Measurements from ENCODE around the gene SYT7.
"Not testable (repeated sequence)": the region's sequence is repeated elsewhere in the genome, so short reads cannot be mapped to it uniquely, and the experiment has no call there.

Gene SYT7, protein sequence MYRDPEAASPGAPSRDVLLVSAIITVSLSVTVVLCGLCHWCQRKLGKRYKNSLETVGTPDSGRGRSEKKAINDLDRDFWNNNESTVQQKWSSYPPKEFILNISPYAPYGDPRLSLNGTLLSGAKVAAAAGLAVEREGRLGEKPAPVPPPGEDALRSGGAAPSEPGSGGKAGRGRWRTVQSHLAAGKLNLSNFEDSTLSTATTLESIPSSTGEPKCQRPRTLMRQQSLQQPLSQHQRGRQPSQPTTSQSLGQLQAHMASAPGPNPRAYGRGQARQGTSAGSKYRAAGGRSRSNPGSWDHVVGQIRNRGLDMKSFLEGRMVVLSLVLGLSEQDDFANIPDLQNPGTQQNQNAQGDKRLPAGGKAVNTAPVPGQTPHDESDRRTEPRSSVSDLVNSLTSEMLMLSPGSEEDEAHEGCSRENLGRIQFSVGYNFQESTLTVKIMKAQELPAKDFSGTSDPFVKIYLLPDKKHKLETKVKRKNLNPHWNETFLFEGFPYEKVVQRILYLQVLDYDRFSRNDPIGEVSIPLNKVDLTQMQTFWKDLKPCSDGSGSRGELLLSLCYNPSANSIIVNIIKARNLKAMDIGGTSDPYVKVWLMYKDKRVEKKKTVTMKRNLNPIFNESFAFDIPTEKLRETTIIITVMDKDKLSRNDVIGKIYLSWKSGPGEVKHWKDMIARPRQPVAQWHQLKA

DNA sequence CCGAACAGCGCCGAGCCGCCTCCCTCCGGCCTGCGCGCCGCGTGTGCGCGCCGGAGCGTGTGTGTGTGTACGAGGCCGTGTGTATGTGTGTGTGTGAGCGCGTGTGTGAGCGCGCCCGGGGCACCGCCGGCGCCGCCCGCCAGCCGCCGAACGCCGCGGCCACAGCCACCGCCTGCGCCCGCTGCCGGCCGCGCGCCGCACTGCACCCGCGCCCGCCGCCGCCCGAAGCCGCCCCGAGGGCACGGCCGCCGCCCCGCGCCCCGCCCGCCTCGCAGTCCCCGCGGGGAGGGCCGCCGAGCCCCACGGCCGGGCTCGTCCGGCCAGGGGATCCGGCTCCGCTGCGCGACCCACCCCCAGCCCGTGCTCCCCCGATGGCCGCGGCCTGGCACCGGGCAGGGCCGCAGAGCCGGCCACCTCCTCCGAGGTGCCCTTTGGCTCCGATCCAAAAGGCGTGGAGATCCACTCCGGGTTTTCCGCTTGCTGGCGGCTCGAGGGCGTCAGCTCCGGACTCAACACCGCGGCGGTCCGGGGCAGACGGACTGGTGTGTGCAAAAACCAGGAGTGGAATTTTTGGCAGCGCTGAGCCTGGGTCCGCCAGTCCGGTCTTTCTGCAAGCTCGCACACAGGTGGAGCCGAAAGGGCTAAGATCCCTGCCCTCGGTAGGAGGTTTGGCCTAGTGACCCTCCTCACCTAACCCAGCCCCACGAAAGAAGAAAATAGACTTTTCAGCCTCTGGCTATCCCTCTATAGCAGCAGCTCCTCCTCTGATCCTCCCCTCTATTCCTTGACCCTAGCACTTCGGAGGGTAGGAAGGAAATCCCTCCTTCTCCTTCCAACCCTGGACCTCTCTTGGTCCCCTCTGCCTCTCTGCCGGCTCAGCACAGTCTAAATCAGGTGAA is at the start of gene SYT7:
Gene SYT7 (minus strand): TSS at position 47 of the 899 bp plus-strand sequence. CDS start 256 bp downstream, outside the sequence.
- FAIRE-seq: peak; percentile 37

DNA sequence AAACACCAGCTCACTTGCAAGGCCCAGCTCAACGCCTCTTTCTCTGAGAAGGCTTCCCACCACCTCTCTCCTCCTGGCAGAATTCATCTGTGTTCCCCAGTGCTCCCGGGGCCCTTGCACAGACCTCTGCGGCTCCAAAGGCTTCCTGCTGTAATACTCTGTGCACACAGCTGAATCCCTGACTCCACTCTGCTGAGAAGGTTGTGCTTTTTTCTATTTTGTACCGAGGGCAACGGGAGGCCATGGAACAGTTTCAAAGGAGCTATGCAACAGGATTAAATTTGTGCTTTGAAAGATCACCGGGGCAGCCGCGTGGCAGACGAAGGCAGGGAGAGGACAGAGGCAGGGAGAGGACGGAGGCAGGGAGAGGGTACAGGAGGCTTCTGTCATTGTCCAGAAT is 49.2 kb upstream of the SYT7 start:
- no peak for FAIRE-seq

DNA sequence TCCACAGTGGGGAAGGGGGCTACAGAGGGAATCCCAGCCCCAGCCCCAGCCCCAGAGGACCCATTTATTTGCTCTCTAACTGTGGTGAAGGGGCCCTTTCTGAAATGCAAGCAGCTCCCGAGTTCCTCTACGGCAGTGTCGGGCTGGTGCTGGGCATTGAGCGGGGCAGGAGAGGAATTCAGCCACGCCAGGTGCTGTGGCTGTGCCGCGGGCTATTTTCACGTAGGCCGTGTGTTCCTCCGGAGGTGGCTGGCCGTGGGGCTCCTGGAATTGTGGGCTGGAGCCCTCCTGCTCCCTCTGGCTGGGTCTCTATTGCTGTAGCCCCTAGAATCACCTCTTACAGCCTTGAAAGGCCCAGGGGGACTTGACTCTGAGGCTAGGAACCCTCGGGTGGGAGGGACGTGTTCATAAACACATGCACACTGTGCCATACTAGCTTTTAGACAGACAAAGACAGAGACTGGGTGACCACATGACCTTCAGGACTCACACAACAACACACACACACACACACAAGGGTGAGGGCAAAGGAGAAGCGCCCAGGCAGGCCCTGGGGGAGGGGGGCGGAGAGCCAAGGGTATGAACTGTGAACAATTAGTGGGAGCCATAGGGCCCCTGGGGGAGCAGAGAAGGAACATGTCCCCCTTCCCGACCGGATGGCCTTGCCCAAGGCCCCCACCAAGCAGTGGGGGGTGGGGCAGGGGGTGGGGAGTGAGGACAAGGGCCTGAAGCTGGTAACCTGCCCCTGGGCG is 48.4 kb upstream of the SYT7 start:
- no peak for FAIRE-seq

DNA sequence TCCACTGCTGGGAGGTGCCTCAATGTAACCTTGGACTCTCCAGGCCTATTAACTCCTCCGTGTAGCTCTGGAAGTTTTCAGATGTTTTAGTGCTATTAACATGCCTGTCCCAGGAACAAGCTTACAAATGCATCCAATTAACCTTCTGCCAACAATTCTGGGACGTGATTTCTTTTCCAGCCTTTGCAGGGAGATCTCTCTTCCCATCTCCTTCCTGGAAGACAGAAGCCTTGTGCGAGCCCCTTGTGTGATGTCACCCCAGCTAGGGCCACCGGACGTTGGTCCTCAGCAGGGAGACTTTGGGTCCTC is 47.7 kb upstream of the SYT7 start:
- FAIRE-seq: peak; percentile 64

DNA sequence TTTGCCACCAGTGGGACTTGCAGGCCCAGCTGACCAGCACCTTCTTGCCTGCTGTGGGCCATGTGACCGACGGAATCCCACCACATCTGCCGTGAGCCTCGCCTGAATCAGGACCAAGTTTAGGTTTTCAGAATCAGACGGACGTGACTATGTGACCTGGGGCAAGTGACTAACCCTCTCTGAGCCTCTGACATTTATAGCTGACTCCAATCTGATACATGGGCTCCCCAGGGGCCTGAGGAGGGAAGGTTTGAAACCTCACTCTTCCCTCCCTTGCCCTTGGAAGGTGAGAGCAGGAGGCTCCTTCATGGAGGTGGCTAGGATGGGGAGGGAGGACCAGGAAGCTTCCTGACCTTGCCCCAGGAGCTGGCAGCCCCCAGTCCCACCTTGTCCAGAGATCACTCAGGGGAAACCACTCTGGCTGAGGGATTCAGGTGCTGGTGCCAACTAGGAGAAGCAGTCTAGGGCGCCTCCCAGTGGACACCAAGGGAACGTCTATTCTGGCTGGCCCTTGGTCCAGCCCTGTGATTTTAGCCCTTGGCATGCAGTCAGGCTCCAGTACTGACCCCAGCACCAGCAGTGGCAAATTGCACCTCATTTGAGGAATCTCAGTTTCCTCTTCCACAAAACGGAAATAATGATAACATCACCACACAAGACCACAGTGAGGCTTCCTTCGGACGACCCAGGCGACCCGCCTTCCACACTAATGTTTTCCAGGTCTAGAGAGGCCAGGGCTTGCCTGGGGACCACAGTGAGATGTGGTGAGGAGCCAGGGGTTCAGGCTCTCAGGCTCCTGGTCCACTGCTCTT is 47.2 kb upstream of the SYT7 start:
- FAIRE-seq: no peak

DNA sequence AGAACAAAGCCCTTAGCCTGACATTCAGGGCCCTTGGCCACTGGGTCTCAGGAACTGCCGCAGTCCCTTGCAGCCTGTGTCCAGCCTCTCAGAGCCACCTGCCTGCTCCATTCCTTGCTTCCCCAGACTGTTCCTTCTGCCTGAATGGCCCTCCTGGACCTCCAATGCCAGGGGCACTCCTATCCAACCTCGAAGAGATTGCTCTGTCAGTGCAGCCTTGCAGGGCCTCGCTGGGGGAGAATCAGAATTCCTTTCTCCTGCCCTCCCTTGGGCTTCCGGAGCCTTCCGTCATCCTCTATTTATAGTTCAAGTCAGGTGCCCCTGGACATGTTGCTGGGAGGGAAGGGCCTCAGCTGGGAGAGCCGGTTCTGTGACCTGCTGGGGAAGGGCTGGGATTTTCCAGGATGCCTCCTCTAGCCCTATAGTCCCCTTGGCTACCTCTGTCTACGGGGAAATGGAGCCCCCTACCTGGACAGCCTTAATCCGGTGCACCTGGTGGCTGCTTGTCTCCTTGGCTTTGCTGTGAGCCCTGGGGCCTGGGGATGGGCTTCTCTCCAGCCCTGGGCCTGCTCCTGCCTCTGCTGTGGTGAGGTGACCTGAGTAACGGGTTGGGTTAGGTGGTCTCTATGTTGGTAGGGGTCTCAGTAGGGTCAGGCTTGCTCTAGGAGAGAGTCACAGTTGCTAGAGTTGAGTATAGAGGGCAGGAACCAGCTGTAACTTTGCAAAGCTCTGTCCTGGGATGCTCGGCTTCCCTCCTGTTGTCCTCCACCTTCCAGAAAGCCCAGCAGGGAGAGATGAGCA is 45.9 kb upstream of the SYT7 start:
- no peak for FAIRE-seq

DNA sequence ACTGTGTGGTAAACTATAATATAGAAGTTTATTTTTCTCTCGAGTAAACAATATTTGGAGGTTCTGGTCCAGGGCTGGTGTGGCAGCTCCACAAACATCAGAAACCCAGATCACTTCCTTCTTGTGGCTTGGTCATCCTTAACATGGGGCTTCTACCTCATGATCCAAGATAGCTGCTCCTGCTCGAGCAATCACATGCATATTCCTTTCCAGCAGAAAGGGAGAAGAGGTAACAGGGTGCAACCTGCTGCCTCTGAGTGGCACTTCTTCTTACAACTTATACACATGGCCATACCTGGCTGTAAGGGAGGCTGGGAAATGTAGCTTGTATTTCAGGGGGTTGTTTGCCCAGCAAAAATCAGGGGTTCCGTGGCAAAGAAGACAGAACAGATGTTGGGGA is 44.6 kb upstream of the SYT7 start:
- FAIRE-seq: no peak

DNA sequence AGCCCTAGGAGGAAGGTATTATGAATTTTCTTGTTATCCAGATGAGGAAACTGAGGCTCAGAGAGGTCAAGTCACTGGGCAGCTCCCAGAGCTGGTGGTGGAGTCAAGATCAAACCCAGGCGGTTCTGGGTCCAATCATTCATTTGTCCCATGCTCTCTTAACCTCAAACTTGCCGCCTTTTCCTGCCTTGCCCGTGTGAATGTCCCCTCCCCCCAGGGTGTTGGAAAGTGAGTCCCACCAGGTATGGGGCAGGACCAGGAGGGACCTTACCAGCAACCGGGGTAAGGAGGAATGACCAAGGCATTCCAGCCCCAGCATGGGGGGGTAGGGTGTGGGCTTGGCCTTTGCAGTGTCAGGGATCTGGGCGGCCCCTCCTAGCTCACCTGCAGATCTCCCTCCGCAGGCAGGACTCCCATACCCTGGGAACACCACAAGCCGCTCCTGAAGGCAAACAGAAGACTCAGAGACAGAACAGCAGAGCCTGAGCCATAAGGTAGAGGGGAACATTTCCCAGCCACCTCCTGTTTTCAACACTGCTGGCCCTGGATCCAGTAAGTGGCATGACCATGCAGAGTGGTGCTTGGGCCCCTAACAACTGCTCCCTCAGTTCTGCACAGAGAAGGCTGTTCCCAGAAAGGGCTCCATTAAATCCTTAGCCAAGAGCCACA is 41.2 kb upstream of the SYT7 start:
- no peak for FAIRE-seq

DNA sequence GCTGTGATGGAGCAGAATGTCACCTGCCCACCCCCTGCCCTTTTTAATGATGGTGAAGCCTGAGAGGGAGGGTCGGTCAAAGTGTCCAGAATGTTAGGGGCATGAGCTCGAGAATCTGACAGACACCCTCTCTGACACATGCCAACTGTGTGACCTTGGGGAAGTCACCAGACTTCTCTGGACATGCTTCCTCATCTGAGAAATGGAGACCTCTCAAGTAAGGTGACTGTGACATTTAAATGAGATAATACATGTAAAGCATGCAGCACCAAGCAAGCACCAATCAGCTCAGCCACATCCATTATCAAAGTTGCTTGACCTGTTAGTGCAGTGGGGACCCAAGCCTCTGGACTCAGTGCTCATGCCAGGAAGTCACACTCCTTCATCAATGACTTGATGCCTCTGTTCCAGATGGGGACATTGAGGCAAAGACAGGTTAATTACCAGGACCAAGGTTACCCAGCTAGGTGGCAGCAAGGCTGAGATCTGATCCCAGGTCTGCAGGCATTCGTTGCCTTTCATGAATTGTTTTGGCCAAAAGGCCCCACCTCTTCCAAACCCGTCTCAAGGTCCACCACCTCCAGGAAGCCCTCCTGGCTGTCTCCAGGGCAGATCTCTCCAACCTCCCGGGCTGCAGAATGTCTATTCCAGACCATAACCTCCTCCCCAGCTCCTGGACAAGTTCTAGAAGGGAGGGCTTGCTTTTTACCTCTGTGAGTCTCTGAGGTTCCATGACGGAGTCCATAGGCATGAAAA is 38.8 kb upstream of the SYT7 start:
- FAIRE-seq: no peak

DNA sequence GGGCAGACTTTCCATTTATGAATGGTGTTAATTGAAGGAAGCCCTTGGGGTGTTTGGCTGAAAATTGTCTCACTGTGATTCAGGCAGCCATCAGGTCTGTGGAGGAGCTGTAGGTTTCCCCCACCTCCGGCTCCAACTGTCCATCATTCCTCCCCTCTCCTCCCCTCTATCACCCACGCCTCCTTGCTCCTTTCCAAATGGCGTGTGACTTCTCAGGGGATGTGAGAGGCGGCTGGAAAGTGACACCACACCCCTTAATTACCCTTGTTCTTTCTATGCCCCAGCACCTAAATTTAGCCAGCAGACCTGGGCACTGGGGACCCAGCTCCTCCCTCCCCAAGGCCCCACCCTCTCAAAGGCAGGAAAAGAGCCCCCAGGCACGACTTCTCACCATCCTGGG is 38.1 kb upstream of the SYT7 start:
- FAIRE-seq: no peak

DNA sequence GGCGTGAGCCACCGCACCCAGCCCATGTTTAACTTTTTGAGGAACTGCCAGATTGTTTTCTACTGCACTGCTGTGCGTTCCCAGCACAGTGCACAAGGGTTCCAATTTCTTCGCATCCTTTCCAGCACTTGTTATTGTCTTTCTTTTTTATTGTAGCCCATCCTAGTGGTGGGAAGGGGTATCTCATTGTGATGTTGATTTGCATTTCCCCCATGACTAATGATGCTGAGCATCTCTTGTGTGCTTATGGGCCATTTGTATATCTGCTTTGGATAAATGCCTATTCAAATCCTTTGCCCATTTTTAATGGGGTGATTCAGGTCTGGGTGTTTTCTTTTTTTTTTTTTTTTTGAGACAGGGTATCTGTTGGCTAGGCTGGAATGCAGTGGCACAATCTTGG is 36.6 kb upstream of the SYT7 start:
- no peak for FAIRE-seq

DNA sequence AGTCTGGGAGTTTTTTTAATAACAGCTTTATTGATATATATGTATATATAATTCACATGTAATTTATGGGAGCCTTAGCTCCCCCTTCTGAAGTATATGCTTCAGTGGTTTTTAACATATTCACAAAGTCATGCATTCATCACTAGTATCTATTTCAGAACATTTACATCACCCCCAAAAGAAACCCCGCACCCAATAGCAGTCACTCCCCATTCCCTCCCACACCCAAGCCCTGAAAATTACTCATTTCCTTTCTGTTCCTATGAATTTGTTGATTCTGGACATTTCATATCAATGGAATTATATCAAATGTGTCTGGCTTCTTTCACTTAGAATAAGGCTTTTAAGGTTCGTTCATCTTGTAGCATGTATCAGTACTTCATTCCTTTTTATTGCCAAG is 35.6 kb upstream of the SYT7 start:
- FAIRE-seq: no peak

DNA sequence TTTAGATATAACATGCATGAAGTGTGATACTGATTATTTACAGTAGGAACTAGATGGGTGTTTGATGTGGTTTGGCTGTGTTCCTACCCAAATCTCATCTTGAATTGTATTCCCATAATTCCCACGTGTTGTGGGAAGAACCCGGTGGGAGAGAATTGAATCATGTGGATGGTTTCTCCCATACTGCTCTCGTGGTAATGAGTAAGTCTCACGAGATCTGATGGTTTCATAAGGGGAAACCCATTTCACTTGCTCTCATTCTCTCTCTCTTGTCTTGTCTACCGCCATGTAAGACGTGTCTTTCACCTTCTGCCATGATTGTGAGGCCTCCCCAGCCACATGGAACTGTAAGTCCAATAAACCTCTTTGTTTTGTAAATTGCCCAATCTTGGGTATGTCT is 33.9 kb upstream of the SYT7 start:
- FAIRE-seq: not testable (repeated sequence)

DNA sequence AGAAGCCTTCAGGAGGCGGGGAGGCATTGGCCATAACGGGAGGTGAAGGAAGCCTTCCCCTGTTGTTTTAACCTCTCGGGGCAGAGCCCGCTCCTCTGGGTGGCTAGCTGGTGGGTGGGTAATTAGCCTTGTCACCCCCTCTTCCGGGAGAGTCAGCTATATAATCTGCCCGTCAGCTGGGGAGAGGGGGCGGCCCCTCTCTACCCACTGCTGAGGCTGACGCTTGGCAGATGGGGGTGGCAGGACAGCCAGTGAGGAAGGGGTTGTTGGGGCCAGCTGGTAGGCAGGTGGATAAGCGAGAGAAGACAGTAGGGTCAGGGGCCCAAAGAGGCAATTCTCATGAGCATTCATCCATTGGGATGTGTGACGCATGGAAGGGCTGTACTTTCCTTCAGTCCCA is 33.0 kb upstream of the SYT7 start:
- FAIRE-seq: no peak

DNA sequence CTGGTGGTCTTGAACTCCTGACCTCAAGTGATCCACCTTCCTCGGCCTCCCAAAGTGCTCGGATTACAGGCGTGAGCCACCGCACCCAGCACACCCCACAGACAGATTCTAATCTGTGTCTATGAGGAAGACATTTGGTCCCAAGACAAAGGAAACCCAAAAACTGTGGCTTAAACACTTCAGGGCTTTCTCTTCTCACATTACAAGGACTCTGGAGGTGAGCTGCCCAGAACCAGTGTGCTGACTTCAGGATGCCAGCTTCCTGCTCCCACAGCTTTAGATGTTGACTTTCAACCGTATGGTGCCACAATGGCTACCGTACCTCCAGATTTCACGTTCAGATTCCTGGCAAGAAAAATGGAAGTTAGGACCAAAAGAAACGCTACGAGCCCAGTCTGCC is 32.2 kb upstream of the SYT7 start:
- FAIRE-seq: no peak

DNA sequence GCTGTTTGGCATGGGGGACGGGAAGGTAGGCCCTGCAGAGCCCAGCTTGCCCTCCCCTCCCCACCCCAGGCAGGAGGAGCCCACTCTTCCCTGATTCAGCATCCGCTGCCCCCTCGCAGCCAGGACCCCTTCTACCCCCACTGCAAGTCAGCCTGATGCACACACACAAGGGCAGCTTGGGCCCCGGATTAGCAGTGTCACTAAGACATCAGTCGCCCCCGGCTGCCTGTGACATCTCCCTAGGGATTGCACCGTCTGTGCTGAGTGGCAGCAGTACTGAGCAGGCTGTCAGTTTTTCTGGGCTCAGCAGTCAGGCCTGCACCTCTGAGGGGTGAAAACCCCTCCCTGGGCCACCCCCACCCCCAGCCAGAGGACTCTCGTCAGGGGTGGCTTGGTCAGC is 30.4 kb upstream of the SYT7 start:
- FAIRE-seq: no peak

DNA sequence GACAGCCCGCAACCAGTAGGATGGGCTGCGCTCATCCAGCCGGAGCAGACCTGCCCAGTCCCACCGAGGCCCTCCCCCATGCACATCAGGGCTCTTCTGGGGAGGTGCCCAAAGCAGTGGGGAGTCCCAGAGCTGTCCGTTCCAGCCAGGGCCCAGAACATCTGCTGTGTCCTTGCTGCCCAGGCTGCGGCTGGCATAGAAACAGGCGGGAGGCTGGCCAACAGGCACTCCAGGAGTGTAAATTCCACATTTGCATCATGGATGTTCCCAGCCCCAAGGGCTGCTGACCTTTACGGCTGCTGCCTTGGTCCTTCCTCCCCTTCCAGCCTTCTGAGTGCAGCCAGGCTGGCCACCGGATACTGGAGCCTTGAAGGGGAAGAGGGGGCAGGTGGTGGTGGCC is 30.0 kb upstream of the SYT7 start:
- no peak for FAIRE-seq

DNA sequence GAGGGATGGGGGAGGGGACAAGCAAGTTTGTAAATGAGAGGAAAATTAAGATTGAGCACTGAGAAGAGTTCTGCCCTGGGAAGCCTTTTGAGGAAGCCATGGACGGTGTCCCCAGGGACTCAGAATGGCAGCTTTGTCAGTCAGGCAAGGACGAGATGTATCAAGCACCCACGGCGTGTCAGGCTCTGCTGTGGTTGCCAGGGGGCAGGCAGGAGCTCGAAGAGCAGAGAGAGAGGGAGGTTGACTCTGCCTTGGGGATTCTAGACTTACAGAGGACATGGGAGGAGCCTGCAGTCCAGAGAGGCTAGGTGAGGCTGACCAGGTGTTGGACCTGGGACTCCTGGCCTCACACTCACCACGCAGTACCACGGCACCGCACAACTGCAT is 29.1 kb upstream of the SYT7 start:
- no peak for FAIRE-seq

All from endometrium (tissue), 2 donors.